Mucosa of rectum (tissue), 2 donors: ENCODE measurements around the gene DLGAP1.

Experiments used
- H3K27ac ChIP-seq, 2 donors: one replicate each; pipeline ENCODE4 v1.7.0; 2013; ENCODE audit warnings: inconsistent platforms in 2 of 2, low read depth in 2 of 2, low read length in 2 of 2
- H3K27me3 ChIP-seq, 2 donors: one replicate each; pipeline ENCODE4 v1.7.0; 2013; ENCODE audit warnings: low read length in 2 of 2; ENCODE audit not compliant: control insufficient read depth in 2 of 2, insufficient read depth in 2 of 2
- H3K36me3 ChIP-seq, 2 donors: one replicate each; pipeline ENCODE4 v1.7.0; 2013; ENCODE audit warnings: low read length in 2 of 2; ENCODE audit not compliant: control insufficient read depth in 2 of 2, insufficient read depth in 2 of 2
- H3K4me1 ChIP-seq, 2 donors: one replicate each; pipeline ENCODE4 v1.7.0; 2013; ENCODE audit warnings: low read length in 2 of 2, mild to moderate bottlenecking in 1 of 2; ENCODE audit not compliant: control insufficient read depth in 2 of 2, insufficient read depth in 2 of 2
- H3K4me3 ChIP-seq, 2 donors: one replicate each; pipeline ENCODE4 v1.7.0; 2013; ENCODE audit warnings: low read length in 2 of 2
- H3K9ac ChIP-seq, 2 donors: one replicate each; pipeline ENCODE4 v1.7.0; 2013; ENCODE audit warnings: low read length in 2 of 2, low read depth in 1 of 2, mild to moderate bottlenecking in 1 of 2
- H3K9me3 ChIP-seq, 2 donors: one replicate each; pipeline ENCODE4 v1.7.0; 2013; ENCODE audit warnings: low read length in 2 of 2; ENCODE audit not compliant: control insufficient read depth in 2 of 2
- donor health status: healthy.
- donor health status: Normal muscosa, but diverticular disease.

Gene DLGAP1

GRCh38 chr18:4108016-4108415 is 347.1 kb downstream of the DLGAP1 start:
- Histone ChIP-seq H3K36me3 (no peaks in the 10 kb centered on the region), H3K9ac (no peak overlapping the region), H3K27ac (no peak overlapping the region), H3K27me3 (no peaks in the 10 kb centered on the region), H3K4me3 (no peak overlapping the region), H3K4me1 (no peaks in the 10 kb centered on the region), H3K9me3 (no peaks in the 10 kb centered on the region)

- H3K4me1 ChIP-seq = no peaks in the 10 kb centered on the region
- H3K4me3 ChIP-seq = peak overlapping the region in 1 of 2 donors; percentile 10
- H3K9ac ChIP-seq = no peak overlapping the region
- no peaks in the 10 kb centered on the region for H3K27me3 ChIP-seq
- no peaks in the 10 kb centered on the region for H3K9me3 ChIP-seq
- no peaks in the 10 kb centered on the region for H3K36me3 ChIP-seq
- H3K27ac ChIP-seq = no peak overlapping the region
These were observed 348.0 kb downstream of the DLGAP1 start for GRCh38 chr18:4107049-4107467.

GRCh38 chr18:4106407-4107033 is 348.6 kb downstream of the DLGAP1 start:
- H3K9me3 ChIP-seq = no peaks in the 10 kb centered on the region
- no peaks in the 10 kb centered on the region for H3K27me3 ChIP-seq
- H3K27ac ChIP-seq = no peak overlapping the region
- H3K4me3 ChIP-seq = peak overlapping the region in 1 of 2 donors; percentile 10
- H3K36me3 ChIP-seq = no peaks in the 10 kb centered on the region
- no peaks in the 10 kb centered on the region for H3K4me1 ChIP-seq
- H3K9ac ChIP-seq = no peak overlapping the region

- H3K9me3 ChIP-seq = no peaks in the 10 kb centered on the region
- no peak overlapping the region for H3K27ac ChIP-seq
- no peaks in the 10 kb centered on the region for H3K27me3 ChIP-seq
- H3K4me1 ChIP-seq = no peaks in the 10 kb centered on the region
- H3K9ac ChIP-seq = no peak overlapping the region
- H3K4me3 ChIP-seq = no peak overlapping the region
- H3K36me3 ChIP-seq = no peaks in the 10 kb centered on the region
These were observed 352.2 kb downstream of the DLGAP1 start for GRCh38 chr18:4102901-4103300.

GRCh38 chr18:4101009-4101408 is 354.1 kb downstream of the DLGAP1 start:
- Histone ChIP-seq H3K9me3 (no peaks in the 10 kb centered on the region), H3K9ac (no peak overlapping the region), H3K27ac (no peak overlapping the region), H3K36me3 (no peaks in the 10 kb centered on the region), H3K27me3 (no peaks in the 10 kb centered on the region), H3K4me3 (no peak overlapping the region), H3K4me1 (no peaks in the 10 kb centered on the region)

- Histone ChIP-seq H3K4me3 (no peak overlapping the region), H3K27me3 (no peaks in the 10 kb centered on the region), H3K36me3 (no peaks in the 10 kb centered on the region), H3K9ac (no peak overlapping the region), H3K27ac (no peak overlapping the region), H3K9me3 (no peaks in the 10 kb centered on the region), H3K4me1 (no peaks in the 10 kb centered on the region)
These were observed 358.6 kb downstream of the DLGAP1 start for GRCh38 chr18:4096486-4096885.

- Histone ChIP-seq H3K36me3 (no peaks in the 10 kb centered on the region), H3K9ac (no peak overlapping the region), H3K9me3 (no peaks in the 10 kb centered on the region), H3K27me3 (no peaks in the 10 kb centered on the region), H3K4me3 (no peak overlapping the region), H3K4me1 (no peaks in the 10 kb centered on the region), H3K27ac (no peak overlapping the region)
These were observed 361.4 kb downstream of the DLGAP1 start for GRCh38 chr18:4093676-4094075.

- H3K9ac ChIP-seq = no peak overlapping the region
- no peaks in the 10 kb centered on the region for H3K27me3 ChIP-seq
- no peak overlapping the region for H3K27ac ChIP-seq
- no peaks in the 10 kb centered on the region for H3K36me3 ChIP-seq
- no peaks in the 10 kb centered on the region for H3K4me1 ChIP-seq
- H3K9me3 ChIP-seq = no peaks in the 10 kb centered on the region
- H3K4me3 ChIP-seq = no peak overlapping the region
These were observed 370.7 kb downstream of the DLGAP1 start for GRCh38 chr18:4084382-4084900.

GRCh38 chr18:4078246-4078645 is 376.9 kb downstream of the DLGAP1 start:
- Histone ChIP-seq H3K27ac (no peak overlapping the region), H3K36me3 (no peaks in the 10 kb centered on the region), H3K27me3 (no peaks in the 10 kb centered on the region), H3K9me3 (no peaks in the 10 kb centered on the region), H3K4me3 (no peak overlapping the region), H3K9ac (no peak overlapping the region), H3K4me1 (no peaks in the 10 kb centered on the region)

GRCh38 chr18:4077721-4078120 is 377.4 kb downstream of the DLGAP1 start:
- H3K9ac ChIP-seq = no peak overlapping the region
- no peak overlapping the region for H3K4me3 ChIP-seq
- H3K36me3 ChIP-seq = no peaks in the 10 kb centered on the region

More at GRCh38 chr18:4077721-4078120, 377.4 kb downstream of the DLGAP1 start:
- Histone ChIP-seq H3K27ac (no peak overlapping the region), H3K9me3 (no peaks in the 10 kb centered on the region), H3K27me3 (no peaks in the 10 kb centered on the region), H3K4me1 (no peaks in the 10 kb centered on the region)
